HepG2 (cell line): ENCODE results near the gene IL1A. TPM values are rescaled to one million over a fixed set of nuclear protein-coding genes. Genes with fewer than 3 reads are reported as not detected.

Experiments used
- AGO2 ChIP-seq: fragments of 200-400 bp; formaldehyde crosslinking; optimal IDR thresholded peaks from 2 replicates; pipeline ENCODE3; 2017; ENCODE audit warnings: mild to moderate bottlenecking, low read depth, low read length, moderate library complexity
- ARID4A ChIP-seq: sonication (generic); formaldehyde crosslinking; IDR thresholded peaks from 2 replicates; pipeline ENCODE4 v1.5.0; 2020; ENCODE audit warnings: mild to moderate bottlenecking, missing genetic modification reagents, borderline replicate concordance
- DMAP1 ChIP-seq: IDR thresholded peaks from 2 replicates; pipeline ENCODE4 v1.6.1; 2016
- GTF3A ChIP-seq: sonication (generic); formaldehyde crosslinking; conservative IDR thresholded peaks from 2 replicates; pipeline ENCODE4 v1.4.0; 2020; ENCODE audit warnings: mild to moderate bottlenecking, missing genetic modification reagents
- HNF4A ChIP-seq: sonication (generic); formaldehyde crosslinking; IDR thresholded peaks from 2 replicates; pipeline ENCODE4 v1.4.0; 2020; ENCODE audit warnings: missing genetic modification reagents
- LRRFIP1 ChIP-seq: sonication (generic); formaldehyde crosslinking; conservative IDR thresholded peaks from 2 replicates; pipeline ENCODE4 v1.4.0; 2020; ENCODE audit warnings: missing genetic modification reagents
- MED1 ChIP-seq: sonication (generic); formaldehyde crosslinking; IDR thresholded peaks from 2 replicates; pipeline ENCODE4 v1.4.0; 2020; ENCODE audit warnings: missing genetic modification reagents
- MIER2 ChIP-seq: IDR thresholded peaks from 2 replicates; pipeline ENCODE4 v1.6.1; 2016; ENCODE audit warnings: missing biosample characterization, missing genetic modification reagents
- PPARG ChIP-seq: conservative IDR thresholded peaks from 2 replicates; pipeline ENCODE4 v1.6.1; 2016; ENCODE audit warnings: missing biosample characterization, missing genetic modification reagents
- RBFOX2 ChIP-seq: fragments of 200-400 bp; formaldehyde crosslinking; IDR thresholded peaks from 2 replicates; pipeline ENCODE4 v1.6.1; 2017; ENCODE audit warnings: low read depth, mild to moderate bottlenecking, low read length
- TERF1 ChIP-seq: sonication (generic); formaldehyde crosslinking; IDR thresholded peaks from 2 replicates; pipeline ENCODE4 v1.8.0; 2022; ENCODE audit warnings: mild to moderate bottlenecking, missing genetic modification reagents, moderate library complexity
- TFDP1 ChIP-seq: IDR thresholded peaks from 2 replicates; pipeline ENCODE4 v1.6.1; 2016; ENCODE audit warnings: missing compliant biosample characterization, missing genetic modification reagents, borderline replicate concordance
- ZFP36 ChIP-seq: fragments of 150-350 bp; IDR thresholded peaks from 2 replicates; pipeline ENCODE4 v1.6.1; 2018; ENCODE audit warnings: borderline replicate concordance, low read length, low read depth; ENCODE audit not compliant: partially characterized antibody
- ZNF138 ChIP-seq: sonication (generic); formaldehyde crosslinking; IDR thresholded peaks from 2 replicates; pipeline ENCODE4 v1.5.0; 2020; ENCODE audit warnings: mild to moderate bottlenecking, low read depth, missing genetic modification reagents
- ZNF235 ChIP-seq: sonication (generic); formaldehyde crosslinking; IDR thresholded peaks from 2 replicates; pipeline ENCODE4 v1.8.1; 2023; ENCODE audit warnings: mild to moderate bottlenecking, missing genetic modification reagents, borderline replicate concordance
- ZNF282 ChIP-seq: fragments of 450-650 bp; IDR thresholded peaks from 2 replicates; pipeline ENCODE4 v1.6.1; 2018; ENCODE audit not compliant: partially characterized antibody
- ZSCAN5A ChIP-seq: sonication (generic); formaldehyde crosslinking; IDR thresholded peaks from 2 replicates; pipeline ENCODE4 v1.8.0; 2022; ENCODE audit warnings: mild to moderate bottlenecking, missing genetic modification reagents, borderline replicate concordance
- polyA plus RNA-seq, 8 experiments: library from polyadenylated mRNA; depleted of rRNA in 3 of 8; stranded (reverse) in 7 of 8; unstranded in 1 of 8; fragments of >200 nt; fragmentation: Illumina TruSeq in 4 of 8; extraction: Trizol in 4 of 8; gene quantifications; 2 replicates each; pipeline versions ENCODE4 v1.2.1 to v1.2.3, GENCODE V29; 2011 to 2016; ENCODE audit warnings: low read depth in 4 of 8, missing spikeins in 1 of 8, mixed read lengths in 1 of 8; ENCODE audit not compliant: insufficient read depth in 1 of 8
- total RNA-seq, 5 experiments: library from RNA; depleted of rRNA; stranded (reverse); fragments of >200 nt; fragmentation: Illumina TruSeq; extraction: Trizol; gene quantifications; 2 replicates each; pipeline ENCODE4 v1.2.3, GENCODE V29; 2016; ENCODE audit warnings: low read depth in 1 of 5

Gene IL1A
- total and polyA plus RNA-seq, 2 of the 13 experiments (the other 11 are each of a cell fraction or from before 2014, with no cell fraction given), result not detected

- TF ChIP-seq TFDP1 (peak; percentile 99), AGO2 (peak; percentile 55), LRRFIP1 (no peak), GTF3A (0 out of 2 replicates have a peak, but pooled peaks have one; percentile 69), ZNF282 (no peak), RBFOX2 (peak; percentile 87), HNF4A (0 out of 2 replicates have a peak, but pooled peaks have one; percentile 32), TERF1 (CRISPR knock-in tag) (peak; percentile 92; the same call in 1 of the 2 replicates), ZNF235 (CRISPR knock-in tag) (peak; percentile 33; the same call in 1 of the 2 replicates), ZFP36 (no peak), MED1 (CRISPR knock-in tag) (peak; percentile 76), PPARG (CRISPR knock-in tag) (peak; percentile 42; the same call in 1 of the 2 replicates), MIER2 (CRISPR knock-in tag) (no peak), ZNF138 (CRISPR knock-in tag) (peak; percentile 68; the same call in 1 of the 2 replicates), ZSCAN5A (peak; percentile 98), ARID4A (CRISPR knock-in tag) (peak; percentile 100), DMAP1 (CRISPR knock-in tag) (peak; percentile 92; the same call in 1 of the 2 replicates)
These were observed 19.9 kb downstream of the IL1A start, which contains the start of gene CKAP2L (continued) for GRCh38 chr2:112764071-112765044.
